NCI-H1105 treated with DMSO at 0.1 percent for 48 hours (cell line): ENCODE measurements around the gene COMMD2.
A peak's percentile ranks its signal among the peaks of the same experiment; 100 is the strongest.

Experiments
- DNase-seq: peaks from one replicate; lab custom pipeline; 2025; lab: John Stamatoyannopoulos, UW

The COMMD2 gene

GRCh38 chr3:149763565-149764195, 11.4 kb upstream of the COMMD2 start:
- no peak for DNase-seq

DNA sequence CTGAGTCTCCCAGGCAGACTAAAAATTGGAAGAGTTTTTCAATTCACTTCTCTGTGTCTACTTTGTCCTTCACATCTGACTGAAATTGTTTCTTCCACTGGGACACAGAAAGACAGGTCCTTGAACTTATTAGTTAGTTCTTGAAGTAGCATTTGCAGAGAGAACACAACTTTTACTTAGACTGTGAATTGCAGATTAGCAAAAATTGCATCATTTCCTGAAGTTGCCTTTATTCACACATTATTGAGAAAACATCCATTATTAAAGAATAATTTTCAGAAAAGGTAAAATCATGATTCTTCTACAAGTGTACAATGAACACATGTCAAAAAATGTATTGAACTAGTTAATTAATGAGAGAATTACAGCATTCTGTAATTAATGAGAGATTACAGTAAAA, 1.4 kb upstream of the COMMD2 start:
- no peak for DNase-seq

DNA sequence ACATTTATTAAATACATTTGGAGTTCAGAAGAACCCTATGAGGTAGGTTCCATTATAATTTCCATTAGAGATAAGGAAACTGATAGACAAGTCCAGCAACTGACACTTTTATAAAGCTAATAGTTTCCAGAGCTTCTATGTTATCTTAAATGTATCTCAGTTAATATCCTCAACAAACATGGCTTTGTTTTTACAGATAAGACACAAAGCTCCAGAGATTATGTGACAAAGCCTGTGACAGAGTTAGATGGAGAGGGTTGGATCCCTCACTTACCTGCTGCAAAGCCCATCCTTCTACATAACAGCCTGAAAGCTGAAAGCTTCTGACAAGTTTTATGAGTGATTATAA, 473 bp upstream of the COMMD2 start:
- peak; percentile 45 for DNase-seq

- no peak for DNase-seq
Measured at GRCh38 chr3:149751551-149751950, 738 bp downstream of the COMMD2 start.

DNA sequence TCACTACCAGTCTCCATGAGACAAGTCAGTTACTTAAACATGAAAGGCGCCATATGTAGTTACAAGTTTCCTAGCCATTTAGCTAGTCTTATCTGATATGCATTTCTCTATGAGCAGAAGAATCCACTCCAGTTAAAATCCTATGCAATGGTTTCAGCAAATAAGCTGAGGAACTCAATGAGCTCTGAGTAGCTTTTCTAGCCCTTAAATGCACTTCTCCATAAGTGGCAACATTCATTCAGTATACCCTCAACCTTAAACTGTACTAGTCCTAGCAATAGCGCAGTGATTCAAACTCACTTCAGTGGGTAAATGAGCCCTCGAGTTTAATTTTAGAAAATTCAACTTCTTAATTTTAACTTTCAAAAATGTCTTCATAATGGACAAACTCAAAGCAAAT, 7.7 kb downstream of the COMMD2 start:
- no peak for DNase-seq

DNA sequence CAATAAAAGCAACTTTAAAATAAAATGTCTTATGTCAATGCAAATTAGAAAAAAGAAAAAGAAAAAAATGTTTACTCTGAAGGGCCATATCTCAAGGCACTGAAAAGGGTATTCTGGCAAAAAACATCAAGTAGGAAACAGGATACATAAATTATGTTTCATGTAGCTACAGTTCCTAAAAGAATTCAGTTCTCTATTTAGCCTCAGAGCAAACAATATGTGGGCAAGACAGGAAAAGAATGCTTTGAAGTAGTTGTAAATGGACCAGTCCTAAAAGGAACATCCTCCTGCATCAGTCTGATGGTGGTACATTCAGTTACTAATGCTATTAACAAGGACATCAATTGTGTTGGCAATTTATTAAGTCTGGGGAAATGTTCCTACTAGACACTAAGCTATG, 8.1 kb downstream of the COMMD2 start:
- no peak for DNase-seq

GRCh38 chr3:149739396-149739795, 12.9 kb downstream of the COMMD2 start:
- DNase-seq = no peak

- no peak for DNase-seq
Measured at GRCh38 chr3:149738876-149739275, 13.4 kb downstream of the COMMD2 start.

- no peak for DNase-seq
Measured at GRCh38 chr3:149736953-149737205, 15.4 kb downstream of the COMMD2 start.

- DNase-seq = no peak
Measured at GRCh38 chr3:149736175-149736952, 15.9 kb downstream of the COMMD2 start.

DNA sequence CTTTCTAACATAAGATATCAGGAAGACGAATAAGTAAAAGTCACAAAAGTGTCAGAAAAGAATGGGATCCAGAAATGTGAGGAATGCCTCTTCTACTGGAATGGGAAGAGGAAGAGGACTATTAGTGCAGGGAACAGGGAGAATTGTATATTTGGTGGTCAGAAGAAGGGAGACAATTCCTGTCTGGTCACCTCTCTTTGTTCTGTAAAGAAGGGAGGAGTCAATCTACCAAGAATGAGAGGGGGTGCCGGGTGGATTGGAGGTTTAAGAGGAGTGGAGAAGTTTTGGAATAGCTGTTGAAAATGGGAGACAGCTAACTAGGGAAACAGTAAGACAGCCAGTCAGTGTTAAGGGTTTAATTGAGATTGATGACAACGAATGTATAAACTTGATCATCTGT, 20.1 kb downstream of the COMMD2 start:
- DNase-seq = no peak

- no peak for DNase-seq
Measured at GRCh38 chr3:149727656-149728055, 24.6 kb downstream of the COMMD2 start.

- no peak for DNase-seq
Measured at GRCh38 chr3:149726716-149727407, 25.4 kb downstream of the COMMD2 start.

GRCh38 chr3:149723781-149724180, 28.5 kb downstream of the COMMD2 start:
- no peak for DNase-seq

- no peak for DNase-seq
Measured at GRCh38 chr3:149720918-149721317, 31.4 kb downstream of the COMMD2 start.

GRCh38 chr3:149717391-149718056, 34.8 kb downstream of the COMMD2 start:
- DNase-seq = peak; percentile 68

DNA sequence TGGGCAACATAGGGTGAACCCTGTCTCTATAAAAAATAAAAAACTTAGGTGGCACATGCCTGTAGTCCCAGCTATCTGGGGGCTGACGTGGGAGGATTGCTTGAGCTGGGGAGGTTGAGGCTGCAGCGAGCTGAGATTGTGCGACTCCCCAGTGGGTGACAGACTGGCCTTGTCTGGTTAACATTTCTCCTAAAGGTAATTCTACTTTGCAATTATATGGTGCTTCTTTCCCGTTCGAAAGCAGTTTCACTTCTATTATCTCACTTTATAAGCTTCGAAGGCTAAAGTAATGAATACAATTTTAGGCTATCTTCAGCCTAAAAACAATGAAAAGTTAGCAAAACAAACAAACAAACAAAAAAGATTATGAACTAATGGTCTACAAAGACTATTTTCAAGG, 35.3 kb downstream of the COMMD2 start:
- DNase-seq = no peak

DNA sequence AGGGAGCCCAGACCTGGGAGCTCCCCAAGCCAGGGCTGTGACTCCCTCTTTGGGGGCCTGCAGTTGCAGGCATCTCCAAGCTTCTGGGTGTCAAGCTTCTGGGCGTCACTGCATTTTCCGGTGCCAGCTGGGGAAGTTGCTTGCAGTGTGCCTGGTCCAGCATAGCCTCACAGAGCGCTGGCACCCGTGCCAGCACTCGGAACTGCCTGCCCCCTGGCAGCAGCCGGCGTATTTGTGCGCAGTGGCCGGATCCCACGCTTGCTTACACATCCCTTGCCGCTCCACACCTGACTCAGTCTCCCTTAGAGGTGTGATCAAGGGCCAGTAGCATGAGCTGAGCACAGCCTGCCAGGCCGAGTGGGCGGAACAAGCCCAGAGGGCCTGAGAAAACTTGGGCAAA, 37.0 kb downstream of the COMMD2 start:
- DNase-seq = no peak

DNA sequence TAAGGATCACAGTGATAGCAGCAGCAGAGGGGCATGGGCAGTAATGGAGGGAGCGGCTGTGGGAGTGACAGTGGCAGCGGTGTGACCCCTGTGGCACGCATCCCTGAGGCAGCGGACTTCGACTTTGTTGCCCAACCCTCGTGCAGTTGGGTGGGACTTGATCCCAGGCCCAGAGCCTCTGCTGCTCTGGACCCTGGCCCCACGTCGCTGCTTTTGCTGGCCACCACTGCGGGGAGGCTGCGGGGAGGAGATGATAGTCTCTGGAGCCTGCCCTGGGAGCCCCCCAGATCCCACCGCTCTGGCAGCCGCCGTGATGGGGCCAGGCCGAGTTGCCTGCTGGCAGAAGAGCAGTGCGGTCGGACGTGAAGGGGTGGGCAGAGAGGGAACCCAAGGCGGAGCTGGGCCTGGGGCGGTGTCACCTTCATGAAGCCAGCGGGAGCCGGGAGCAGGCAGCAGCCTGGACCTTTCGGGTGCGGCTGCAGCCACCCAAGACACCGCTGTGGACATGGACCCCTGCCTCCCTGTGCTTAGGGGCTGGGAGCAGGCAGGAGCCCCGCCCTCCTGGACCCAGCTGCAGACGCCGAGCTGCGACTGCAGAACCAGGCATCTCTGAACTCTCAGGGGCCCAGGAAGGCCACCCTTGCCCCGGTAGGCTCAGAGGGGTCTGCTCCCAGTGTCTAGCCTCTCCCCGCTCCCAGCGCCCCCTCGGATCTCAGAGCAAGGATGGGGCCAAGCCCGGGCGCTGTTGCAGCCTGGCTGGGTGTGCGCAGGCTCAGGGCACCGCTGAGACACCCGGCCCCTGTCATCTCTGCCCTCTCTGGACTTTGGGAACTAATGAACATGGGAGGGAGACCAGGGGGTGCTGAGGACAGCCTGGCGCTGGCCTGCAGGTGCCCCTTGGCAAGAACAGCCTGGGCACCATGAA, 38.3 kb downstream of the COMMD2 start:
- DNase-seq = no peak

DNA sequence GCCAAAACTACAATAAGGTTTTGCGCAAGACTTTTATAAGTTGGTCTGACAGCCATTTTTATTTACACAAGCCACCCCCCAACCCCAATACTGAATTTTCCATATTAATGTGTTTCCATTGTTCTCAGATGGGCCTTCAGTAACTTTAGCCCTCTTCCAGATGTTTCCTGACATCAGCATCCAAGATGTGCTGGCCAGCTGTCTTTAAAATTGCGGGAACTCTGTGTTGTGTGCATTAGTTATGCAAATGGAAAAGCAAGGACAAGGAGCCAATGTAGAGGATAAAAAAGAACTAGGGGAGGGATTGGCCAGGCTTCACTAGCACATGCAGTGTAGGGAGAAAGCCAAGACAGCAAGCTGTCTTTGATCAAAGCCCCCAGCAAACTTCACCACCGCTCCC, 45.4 kb downstream of the COMMD2 start:
- no peak for DNase-seq

DNA sequence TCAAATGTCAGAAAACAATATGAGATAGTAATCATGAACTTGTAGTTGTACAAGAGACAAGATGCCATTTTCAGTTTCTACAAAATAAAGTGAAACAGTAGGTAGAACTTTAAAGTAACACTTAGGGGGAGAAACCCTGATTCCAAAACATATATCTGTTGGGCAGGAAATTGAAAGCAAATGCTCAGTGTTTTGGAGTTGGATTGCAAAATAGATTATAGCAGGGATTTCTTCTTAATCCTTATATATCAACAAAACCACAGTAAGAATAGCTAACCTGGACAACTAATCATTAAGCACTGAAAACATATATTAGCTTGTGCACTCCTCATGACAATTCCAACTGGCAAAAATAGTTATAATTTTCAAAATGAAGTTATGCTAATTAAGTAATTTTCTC, 46.9 kb downstream of the COMMD2 start:
- no peak for DNase-seq

- DNase-seq = no peak
Measured at GRCh38 chr3:149703466-149703865, 48.8 kb downstream of the COMMD2 start.
